ENCODE data around the gene WDR20. TPM values are rescaled to one million over a fixed set of nuclear protein-coding genes. Genes with fewer than 3 reads are reported as not detected.

Gene WDR20
- total and polyA plus RNA-seq, 2 experiments from 2014 or later, result 15.3 to 24.0 TPM

GRCh38 chr14:102217399-102217798 is 77.7 kb downstream of the WDR20 start:
- Histone ChIP-seq H3K4me3 (no peak overlapping the region), H3K9me3 (ENCODE audit: low read depth) (no peaks in the 10 kb centered on the region), H2AFZ (no peak overlapping the region), H3K79me2 (peaks cover 32% of the 10 kb centered on the region), H3K4me2 (no peak overlapping the region), H4K20me1 (ENCODE audit: insufficient read depth, poor library complexity, severe bottlenecking) (peaks cover 29% of the 10 kb centered on the region), H3K4me1 (ENCODE audit: insufficient read depth) (peaks cover 10% of the 10 kb centered on the region), H3K36me3 (replicated peaks; ENCODE audit: insufficient read depth, low read depth) (no peaks in the 10 kb centered on the region), H3K27me3 (no peaks in the 10 kb centered on the region), H3K9me2 (replicated peaks; ENCODE audit: insufficient read depth) (no peaks in the 10 kb centered on the region), H3K27ac (no peak overlapping the region)
- TF ChIP-seq EZH2 (IDR thresholded peaks at IDR 0.05; ENCODE audit: borderline replicate concordance) (no peak), CTCF (IDR thresholded peaks at IDR 0.05; ENCODE audit: poor library complexity) (no peak), EZH2phosphoT487 (IDR thresholded peaks at IDR 0.05; ENCODE audit: low read depth, severe bottlenecking, unreplicated experiment) (no peak)
- no peak for DNase-seq (ENCODE audit: low spot score)
- 97% methylated on average over 10 of the region's 10 CpGs for WGBS (ENCODE audit: low lambda C conversion rate, missing lambda C conversion rate)

- 98% methylated on average over 14 of the region's 14 CpGs for WGBS (ENCODE audit: low lambda C conversion rate, missing lambda C conversion rate)
- Histone ChIP-seq H3K4me3 (no peak overlapping the region), H3K9me2 (replicated peaks; ENCODE audit: insufficient read depth) (no peaks in the 10 kb centered on the region), H3K27ac (no peak overlapping the region), H3K4me1 (ENCODE audit: insufficient read depth) (peaks cover 10% of the 10 kb centered on the region), H3K79me2 (peaks cover 30% of the 10 kb centered on the region), H3K9me3 (ENCODE audit: low read depth) (no peaks in the 10 kb centered on the region), H3K4me2 (no peak overlapping the region), H2AFZ (no peak overlapping the region), H3K27me3 (no peaks in the 10 kb centered on the region), H4K20me1 (ENCODE audit: insufficient read depth, poor library complexity, severe bottlenecking) (peaks cover 29% of the 10 kb centered on the region), H3K36me3 (replicated peaks; ENCODE audit: insufficient read depth, low read depth) (no peaks in the 10 kb centered on the region)
- TF ChIP-seq EZH2 (IDR thresholded peaks at IDR 0.05; ENCODE audit: borderline replicate concordance), result no peak
- no peak for TF ChIP-seq CTCF (IDR thresholded peaks at IDR 0.05; ENCODE audit: poor library complexity)
- TF ChIP-seq EZH2phosphoT487 (IDR thresholded peaks at IDR 0.05; ENCODE audit: low read depth, severe bottlenecking, unreplicated experiment), result no peak
- DNase-seq (ENCODE audit: low spot score), result no peak
These were observed 78.3 kb downstream of the WDR20 start for GRCh38 chr14:102217987-102218421.

- WGBS (ENCODE audit: low lambda C conversion rate, missing lambda C conversion rate), result 91% methylated on average over 16 of the region's 16 CpGs
- Histone ChIP-seq H3K4me2 (no peak overlapping the region), H4K20me1 (ENCODE audit: insufficient read depth, poor library complexity, severe bottlenecking) (peaks cover 22% of the 10 kb centered on the region), H2AFZ (no peak overlapping the region), H3K79me2 (peaks cover 28% of the 10 kb centered on the region), H3K4me1 (ENCODE audit: insufficient read depth) (peaks cover 10% of the 10 kb centered on the region), H3K27ac (no peak overlapping the region), H3K9me3 (ENCODE audit: low read depth) (no peaks in the 10 kb centered on the region), H3K4me3 (no peak overlapping the region), H3K9me2 (replicated peaks; ENCODE audit: insufficient read depth) (no peaks in the 10 kb centered on the region), H3K36me3 (replicated peaks; ENCODE audit: insufficient read depth, low read depth) (no peaks in the 10 kb centered on the region), H3K27me3 (no peaks in the 10 kb centered on the region)
- TF ChIP-seq EZH2phosphoT487 (IDR thresholded peaks at IDR 0.05; ENCODE audit: low read depth, severe bottlenecking, unreplicated experiment), result no peak
- TF ChIP-seq EZH2 (IDR thresholded peaks at IDR 0.05; ENCODE audit: borderline replicate concordance), result no peak
- no peak for TF ChIP-seq CTCF (IDR thresholded peaks at IDR 0.05; ENCODE audit: poor library complexity)
- no peak for DNase-seq (ENCODE audit: low spot score)
These were observed 79.0 kb downstream of the WDR20 start for GRCh38 chr14:102218688-102219087.

- Histone ChIP-seq H3K36me3 (replicated peaks; ENCODE audit: insufficient read depth, low read depth) (no peaks in the 10 kb centered on the region), H3K4me2 (no peak overlapping the region), H3K4me1 (ENCODE audit: insufficient read depth) (peaks cover 10% of the 10 kb centered on the region), H3K79me2 (peaks cover 24% of the 10 kb centered on the region), H3K4me3 (no peak overlapping the region), H3K9me2 (replicated peaks; ENCODE audit: insufficient read depth) (no peaks in the 10 kb centered on the region), H2AFZ (no peak overlapping the region), H3K27ac (no peak overlapping the region), H4K20me1 (ENCODE audit: insufficient read depth, poor library complexity, severe bottlenecking) (peaks cover 19% of the 10 kb centered on the region), H3K27me3 (no peaks in the 10 kb centered on the region), H3K9me3 (ENCODE audit: low read depth) (no peaks in the 10 kb centered on the region)
- no peak for DNase-seq (ENCODE audit: low spot score)
- WGBS (ENCODE audit: low lambda C conversion rate, missing lambda C conversion rate), result 98% methylated on average over 15 of the region's 16 CpGs
- TF ChIP-seq EZH2 (IDR thresholded peaks at IDR 0.05; ENCODE audit: borderline replicate concordance) (no peak), CTCF (IDR thresholded peaks at IDR 0.05; ENCODE audit: poor library complexity) (no peak), EZH2phosphoT487 (IDR thresholded peaks at IDR 0.05; ENCODE audit: low read depth, severe bottlenecking, unreplicated experiment) (no peak)
These were observed 79.6 kb downstream of the WDR20 start for GRCh38 chr14:102219316-102219715.

Data from hepatocyte (in vitro differentiated cells).